Ovary (tissue), 3 donors: Measurements from ENCODE around the gene TNS3.

Source experiments
- POLR2A ChIP-seq: fragments of 450-650 bp; IDR thresholded peaks from one replicate; pipeline ENCODE4 v1.6.1; 2017; ENCODE audit warnings: antibody characterized with exemption, mild to moderate bottlenecking, moderate library complexity
- TF ChIP-seq, protein P1 (sequence below), 3 donors: fragments of 450-650 bp in 2 of 3; fragments of 200-600 bp in 1 of 3; IDR thresholded peaks; one replicate each; pipeline versions ENCODE4 v1.5.1 to v1.8.0; 2016 to 2022; ENCODE audit warnings: antibody characterized with exemption in 3 of 3, mild to moderate bottlenecking in 1 of 3
- donor health status: DM: no; HTN: no; CAD: no.

DNA sequence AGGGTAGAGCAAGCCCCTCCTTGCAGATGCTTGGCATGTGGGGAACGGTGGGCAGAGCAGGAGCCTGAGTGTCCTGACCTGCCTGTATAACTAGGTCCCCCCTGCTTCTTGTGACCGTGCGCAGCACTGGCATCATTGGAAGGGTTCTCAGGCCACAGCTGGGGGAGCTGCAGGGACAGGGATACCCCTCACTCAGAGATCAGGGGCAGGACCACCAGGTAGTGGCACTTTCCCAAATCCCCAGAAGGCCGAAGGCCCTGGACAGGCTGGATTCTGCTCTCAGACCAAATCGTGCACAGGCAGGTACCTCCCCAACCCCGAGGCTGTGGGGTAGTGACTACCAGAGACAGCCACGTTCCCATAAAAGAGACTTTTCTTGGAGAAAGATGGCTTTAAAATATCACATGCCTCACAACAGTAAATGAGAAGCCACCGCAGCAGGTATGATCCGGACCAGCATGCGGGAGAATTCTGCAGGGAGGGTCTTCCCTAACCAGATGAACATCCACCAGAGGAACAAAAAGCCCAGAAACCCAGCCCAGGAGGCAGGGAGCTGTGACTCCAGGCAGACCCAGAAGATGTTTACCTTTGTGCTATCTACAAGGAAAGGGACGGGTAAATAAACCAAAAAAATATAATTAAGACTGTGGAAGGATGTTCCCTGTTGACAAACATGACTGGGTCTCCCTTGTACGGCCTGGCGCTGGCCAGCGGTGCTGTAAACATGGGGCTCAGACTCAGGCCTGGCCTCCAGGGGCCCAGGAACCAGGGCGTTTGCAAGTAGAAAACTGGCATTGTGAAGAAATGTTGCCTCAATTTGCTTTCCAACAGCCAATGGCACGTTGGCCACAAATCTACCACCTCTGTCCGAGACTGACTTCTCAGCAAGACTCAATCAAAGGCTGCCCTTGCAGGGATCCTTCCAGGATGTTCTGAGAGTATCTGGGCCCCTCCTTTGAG lies 180.0 kb downstream of the TNS3 start:
- TF ChIP-seq POLR2A, result no peak
- TF ChIP-seq, protein P1, sequence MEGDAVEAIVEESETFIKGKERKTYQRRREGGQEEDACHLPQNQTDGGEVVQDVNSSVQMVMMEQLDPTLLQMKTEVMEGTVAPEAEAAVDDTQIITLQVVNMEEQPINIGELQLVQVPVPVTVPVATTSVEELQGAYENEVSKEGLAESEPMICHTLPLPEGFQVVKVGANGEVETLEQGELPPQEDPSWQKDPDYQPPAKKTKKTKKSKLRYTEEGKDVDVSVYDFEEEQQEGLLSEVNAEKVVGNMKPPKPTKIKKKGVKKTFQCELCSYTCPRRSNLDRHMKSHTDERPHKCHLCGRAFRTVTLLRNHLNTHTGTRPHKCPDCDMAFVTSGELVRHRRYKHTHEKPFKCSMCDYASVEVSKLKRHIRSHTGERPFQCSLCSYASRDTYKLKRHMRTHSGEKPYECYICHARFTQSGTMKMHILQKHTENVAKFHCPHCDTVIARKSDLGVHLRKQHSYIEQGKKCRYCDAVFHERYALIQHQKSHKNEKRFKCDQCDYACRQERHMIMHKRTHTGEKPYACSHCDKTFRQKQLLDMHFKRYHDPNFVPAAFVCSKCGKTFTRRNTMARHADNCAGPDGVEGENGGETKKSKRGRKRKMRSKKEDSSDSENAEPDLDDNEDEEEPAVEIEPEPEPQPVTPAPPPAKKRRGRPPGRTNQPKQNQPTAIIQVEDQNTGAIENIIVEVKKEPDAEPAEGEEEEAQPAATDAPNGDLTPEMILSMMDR (IDR thresholded peaks at IDR 0.05), result no peak
